Suppressor macrophage treated with lipopolysaccharide for 1 hour (primary cell): ENCODE data around the gene PARL.

Source experiments
- DNase-seq, 3 donors: peaks; one replicate each; pipeline ENCODE4 v3.0.0-alpha.2; 2020 to 2022

Gene PARL

DNA sequence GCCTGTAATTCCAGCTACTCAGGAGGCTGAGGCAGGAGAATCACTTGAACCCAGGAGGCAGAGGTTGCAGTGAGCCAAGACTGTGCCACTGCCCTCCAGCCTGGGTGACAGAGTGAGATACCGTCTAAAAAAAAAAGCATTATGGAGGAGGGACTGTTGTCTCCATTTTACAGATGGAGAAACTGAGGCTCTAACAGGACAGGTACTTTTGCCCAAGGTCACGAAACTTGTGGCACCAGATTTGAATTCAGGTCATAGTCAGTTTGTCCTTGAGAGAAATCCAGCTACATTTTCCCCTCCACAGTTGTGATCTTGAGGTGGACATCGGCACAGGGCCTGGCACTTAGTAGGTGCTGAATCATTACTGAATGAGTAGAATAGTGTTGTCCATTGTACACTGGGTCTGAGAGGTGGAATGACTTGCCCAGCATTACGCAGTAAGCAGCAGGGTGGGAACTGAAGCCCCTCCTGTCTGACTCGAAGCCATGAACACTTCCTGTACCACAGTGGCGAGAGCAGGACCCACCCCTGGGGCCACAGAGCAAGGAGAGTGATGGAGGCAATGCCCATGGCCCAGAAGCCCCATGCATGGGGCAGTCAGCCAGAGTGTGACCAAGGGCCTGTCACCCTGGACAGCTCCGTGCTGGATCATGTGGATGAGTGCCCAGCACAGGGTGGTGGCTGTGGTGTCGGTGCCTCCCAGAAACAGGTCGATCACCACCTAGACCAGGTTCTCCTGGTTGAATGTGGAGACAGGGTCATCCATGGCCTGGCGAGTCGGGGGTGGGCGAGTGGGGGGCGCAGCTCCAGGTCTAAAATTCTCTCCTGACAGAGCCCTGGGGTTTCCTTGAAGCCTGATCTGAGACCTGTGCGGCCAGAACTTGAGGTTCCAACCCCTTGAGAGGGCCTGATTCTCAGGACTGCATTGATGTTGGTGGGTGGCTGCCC lies 20.4 kb upstream of the PARL start:
- DNase-seq: no peak

DNA sequence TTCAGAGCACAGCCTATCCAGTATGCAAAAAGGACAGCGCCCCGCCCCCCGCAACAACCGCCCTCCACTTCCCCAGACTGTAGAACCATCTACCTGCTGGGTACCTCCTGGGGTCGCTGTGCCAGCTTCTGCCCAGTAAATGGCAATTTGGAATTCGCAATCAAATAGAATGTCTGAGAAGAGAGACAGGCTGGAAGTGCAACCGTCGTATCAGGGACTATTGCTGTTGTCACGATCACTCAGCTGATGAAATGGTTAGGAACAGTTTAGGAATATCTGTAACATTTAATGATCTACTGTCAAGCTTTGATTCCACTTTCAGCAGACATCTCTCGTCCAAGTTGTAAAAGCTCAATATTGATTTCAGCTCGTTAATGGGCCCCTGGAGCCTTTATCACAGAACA lies 13.3 kb upstream of the PARL start:
- DNase-seq: no peak

GRCh38 chr3:183897606-183898005 lies 12.9 kb upstream of the PARL start:
- DNase-seq: no peak

GRCh38 chr3:183896610-183897009 lies 11.9 kb upstream of the PARL start:
- no peak for DNase-seq

DNA sequence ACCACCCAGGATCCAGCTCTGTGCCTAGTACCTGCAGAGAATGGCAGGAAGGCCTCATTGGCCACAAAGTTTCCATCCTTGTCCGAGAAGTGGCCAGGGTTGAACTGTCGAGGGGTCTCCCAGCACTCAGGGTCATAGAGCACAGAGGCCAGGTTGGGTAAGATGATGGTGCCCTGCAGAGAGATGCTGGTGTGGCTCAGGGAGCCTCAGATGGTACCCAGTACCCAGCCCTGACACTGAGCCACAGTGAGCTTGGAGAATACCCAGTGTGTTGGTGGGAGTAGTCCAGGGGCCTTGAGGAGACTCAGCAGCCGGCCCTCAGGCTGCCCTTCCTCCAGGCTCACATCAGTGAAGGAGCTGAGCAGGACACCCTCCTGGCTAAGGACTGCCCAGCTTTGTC lies 11.5 kb upstream of the PARL start:
- no peak for DNase-seq

DNA sequence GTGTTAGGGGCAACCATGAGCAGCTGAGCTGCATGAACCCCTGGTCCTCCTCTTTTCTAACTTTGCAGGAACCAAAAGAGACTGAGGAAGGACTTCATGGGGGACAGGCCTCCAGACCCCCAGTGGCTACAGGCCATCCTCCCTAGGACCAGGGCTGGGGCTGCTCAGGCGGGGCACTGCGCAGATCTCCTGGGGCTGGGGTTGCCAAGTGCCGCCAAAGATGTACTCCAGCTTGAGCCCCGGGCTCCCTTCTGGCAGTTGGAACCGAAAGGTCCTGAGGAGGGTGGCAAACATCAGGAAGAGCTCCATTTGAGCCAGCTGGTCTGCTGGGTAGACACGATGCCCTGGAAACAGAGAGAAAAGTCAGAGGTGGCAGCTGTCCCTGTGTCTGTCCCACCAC lies 11.1 kb upstream of the PARL start:
- no peak for DNase-seq

DNA sequence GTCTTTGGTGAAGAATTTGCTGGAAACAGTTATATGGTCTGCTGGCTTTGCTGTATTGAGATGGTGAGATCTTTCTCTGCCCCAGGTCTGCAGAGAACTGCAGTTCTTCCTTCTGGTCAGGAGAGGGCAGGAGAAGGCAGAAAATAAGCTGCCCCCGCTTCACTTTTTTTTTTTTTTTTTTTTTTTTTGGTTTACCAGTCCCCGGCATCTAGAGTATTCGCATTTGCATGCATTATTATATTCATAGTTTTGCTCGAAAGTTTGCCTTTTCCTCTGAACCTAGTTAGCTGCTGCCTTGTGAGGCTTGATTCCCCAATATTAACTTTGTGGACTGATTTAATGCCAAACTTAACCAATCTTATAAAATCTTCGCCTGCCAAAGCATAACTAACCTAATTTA lies 10.6 kb upstream of the PARL start:
- DNase-seq: peak; percentile 60 to 78 (median 62)

DNA sequence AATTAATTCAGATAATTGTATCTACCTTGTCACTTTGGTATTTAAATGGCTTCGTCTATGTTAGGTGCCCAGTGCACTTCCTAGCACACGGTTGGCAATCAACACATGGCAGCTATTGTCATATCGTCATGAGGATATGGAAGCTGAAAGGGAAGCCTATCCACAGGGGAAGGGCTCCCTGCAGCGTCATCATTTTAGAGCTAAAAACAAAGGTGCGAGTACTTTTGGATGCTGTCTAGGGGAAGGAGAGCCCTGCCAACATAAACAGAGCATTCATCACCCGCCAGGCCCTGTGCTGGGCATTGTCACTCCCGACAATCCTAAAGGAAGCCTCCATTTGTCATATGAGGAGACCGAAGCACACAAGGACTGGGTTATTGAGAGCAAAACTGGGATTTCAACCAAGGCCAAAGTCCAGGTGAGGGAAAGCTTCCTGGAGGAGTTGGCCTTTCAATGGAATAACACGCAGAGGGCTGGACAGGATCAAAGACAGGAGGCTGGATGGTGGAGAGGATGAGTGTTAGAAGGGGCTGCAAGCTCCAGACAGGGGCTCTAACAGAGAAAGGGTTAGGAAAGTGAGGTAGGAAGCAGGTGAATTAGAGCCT lies 8.0 kb upstream of the PARL start:
- no peak for DNase-seq

DNA sequence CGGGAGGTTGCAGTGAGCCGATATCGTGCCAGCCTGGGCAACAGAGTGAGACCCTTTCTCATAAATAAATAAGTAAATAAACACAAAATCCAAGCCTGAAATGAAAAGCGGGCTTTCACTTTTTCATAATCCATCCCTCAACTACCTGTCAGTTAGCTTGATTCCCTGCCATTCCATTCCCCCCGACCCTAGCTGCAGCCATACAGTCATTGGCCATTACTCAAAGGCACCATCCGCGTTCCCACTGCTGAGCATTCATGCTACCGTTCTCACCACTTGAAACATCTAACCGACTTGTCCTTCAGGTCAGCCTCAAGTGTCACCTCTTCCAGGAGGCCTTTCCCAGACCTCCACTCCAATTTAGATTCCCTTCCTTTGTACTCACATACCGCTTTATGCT lies 1.1 kb upstream of the PARL start:
- no peak for DNase-seq

- no peak for DNase-seq
Measured at GRCh38 chr3:183884097-183884426, 618 bp downstream of the PARL start.

DNA sequence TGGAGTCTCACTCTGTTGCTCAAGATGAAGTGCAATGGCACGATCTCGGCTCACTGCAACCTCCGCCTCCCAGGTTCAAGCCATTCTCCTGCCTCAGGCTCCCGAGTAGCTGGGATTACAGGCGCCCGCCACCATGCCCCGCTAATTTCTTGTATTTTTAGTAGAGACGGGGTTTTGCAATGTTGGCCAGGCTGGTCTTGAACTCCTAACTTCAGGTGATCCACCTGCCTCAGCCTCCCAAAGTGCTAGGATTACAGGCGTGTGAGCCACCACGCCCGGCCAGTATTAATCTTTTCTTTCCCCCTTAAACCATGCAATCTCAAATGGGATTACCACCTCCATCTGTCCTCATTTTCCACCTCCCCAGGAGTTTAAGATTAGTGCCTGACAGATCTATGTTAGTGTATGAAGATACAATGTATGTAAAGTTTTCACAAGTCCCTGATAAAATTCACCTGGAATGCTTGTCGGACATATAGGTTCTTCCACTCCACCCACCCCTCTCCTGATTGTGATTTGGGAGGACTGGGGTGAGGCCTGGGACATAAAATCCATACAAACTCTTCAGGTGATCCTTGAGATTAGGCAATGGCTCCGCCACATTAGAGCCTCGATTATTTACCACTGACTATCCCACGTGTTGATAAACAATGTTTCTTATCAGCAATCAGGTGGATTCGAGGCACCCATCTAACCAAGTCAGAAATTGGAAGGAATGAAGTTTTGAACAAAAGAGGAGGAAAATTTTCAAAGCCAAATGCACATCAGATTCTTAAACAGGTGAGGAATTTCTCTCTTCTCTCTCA lies 1.2 kb downstream of the PARL start:
- no peak for DNase-seq

- DNase-seq: peak; percentile 40 to 51 (median 49)
Measured at GRCh38 chr3:183880121-183880520, 4.6 kb downstream of the PARL start.

DNA sequence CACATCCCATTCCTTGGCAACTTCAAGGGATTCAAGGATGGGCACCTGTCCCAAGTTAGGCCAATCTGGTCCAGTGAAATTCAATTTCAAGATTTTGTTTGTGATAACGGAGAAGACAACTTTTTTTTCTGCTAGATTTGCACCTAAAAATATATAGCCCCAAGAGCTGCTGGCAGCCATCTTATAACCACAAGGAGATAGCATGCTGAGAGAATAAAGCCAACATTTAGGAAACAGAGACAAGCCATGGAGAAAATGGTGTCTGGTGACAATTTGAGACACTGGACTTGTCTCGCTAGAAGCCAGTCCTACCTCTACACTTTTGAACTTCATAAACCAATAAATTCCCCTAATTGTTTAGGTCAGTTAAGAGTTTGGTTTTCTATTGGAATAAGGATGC lies 5.4 kb downstream of the PARL start:
- no peak for DNase-seq

DNA sequence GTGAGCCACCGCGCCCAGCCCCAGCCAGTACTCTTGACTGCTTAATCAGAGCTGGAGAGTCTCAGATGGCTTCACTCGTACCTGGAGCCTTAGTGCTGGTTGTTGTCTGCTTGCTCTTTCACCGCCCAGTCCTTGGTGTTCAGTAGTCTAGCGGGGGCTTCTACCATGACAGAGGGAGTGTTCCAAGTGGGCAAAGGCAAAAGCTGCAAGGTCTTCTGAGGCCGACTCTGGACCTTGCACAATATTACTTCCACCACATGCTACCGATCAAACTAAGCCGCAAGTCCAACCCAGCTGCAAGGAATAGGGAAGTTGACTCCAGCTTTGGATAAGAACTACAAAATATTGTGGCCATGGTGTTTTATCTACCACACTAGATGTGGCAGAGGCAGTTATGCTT lies 6.6 kb downstream of the PARL start:
- peak; percentile 76 to 82 (median 80) for DNase-seq

- DNase-seq: peak in 1 of 3 donors; percentile 12
Measured at GRCh38 chr3:183877227-183877626, 7.5 kb downstream of the PARL start.

DNA sequence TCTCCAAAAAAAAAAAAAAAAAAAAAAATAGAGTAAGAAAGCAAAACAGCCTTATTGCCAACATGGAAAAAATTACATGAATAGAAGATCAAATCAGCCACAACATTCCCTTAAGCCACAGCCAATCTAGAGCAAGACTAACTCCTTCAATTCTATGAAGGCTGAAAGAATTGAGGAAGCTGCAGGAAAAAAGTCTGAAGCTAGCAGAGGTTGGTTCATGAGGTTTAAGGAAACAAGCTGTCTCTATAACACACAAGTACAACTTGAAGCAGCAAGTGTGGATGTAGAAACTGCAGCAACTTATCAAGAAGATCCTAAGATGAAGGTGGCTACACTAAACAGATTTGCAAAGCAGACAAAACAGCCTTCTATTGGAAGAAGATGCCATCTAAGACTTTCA lies 9.3 kb downstream of the PARL start:
- peak in 2 of 3 donors; percentile 20 to 37 for DNase-seq

- no peak for DNase-seq
Measured at GRCh38 chr3:183873914-183874313, 10.8 kb downstream of the PARL start.

DNA sequence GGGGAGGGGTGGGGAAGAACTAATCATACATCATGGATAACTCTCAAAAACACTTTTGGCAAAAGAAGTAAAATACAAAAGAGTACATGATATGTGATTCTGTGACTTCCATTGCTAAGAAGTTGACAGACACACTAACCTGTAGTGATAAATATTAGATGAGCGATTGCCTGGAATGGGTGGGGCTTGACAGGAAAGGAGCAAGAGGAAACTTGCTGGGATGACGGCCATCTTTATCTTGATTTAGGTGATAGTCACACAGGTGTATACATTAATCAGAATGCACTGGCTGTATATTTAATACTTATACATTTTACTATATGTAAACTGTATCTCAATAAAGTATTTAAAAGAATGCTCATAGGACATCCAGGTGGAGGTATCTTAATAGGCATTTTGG lies 13.1 kb downstream of the PARL start:
- no peak for DNase-seq

DNA sequence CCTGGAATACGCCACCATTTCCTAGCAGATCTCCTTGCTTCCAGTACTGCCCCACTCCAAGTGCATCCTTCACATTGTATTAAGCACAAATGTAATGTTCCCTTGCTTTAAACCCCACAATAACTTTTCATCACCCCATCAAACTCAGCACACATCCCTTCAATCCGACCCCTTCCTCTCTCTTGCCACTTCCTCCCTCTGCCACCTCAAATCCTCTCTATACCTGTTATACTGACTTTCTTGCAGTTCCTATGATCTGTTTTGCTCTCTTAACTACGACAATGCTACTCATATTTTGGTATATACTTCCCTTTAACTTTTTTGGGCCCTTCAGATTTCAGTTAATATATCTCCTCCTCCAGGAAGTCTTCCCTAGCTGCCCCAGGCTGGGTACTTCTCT lies 14.1 kb downstream of the PARL start:
- DNase-seq: no peak

- DNase-seq: peak; percentile 37 to 69 (median 65)
Measured at GRCh38 chr3:183868796-183869195, 15.9 kb downstream of the PARL start.

- DNase-seq: no peak
Measured at GRCh38 chr3:183862610-183863009, 22.1 kb downstream of the PARL start.

DNA sequence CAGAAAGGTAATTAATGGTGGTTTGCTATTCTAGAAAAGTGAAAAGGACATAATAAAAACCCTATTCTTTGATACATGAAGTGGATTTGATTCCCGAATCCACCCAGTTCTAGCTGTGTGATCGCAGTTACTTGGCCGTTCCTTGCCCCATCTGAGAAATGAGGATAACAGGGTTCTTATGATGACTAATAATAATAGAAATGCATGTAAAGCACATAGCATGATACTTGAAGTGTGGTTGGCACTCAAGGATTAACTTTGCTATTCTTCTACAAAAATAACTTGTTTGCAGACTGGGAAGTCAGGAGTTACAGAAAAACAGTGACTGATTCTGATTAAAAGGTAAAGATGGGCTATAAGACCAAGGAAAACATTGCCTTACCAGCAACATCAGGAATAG lies 26.8 kb downstream of the PARL start:
- no peak for DNase-seq

- DNase-seq: peak in 1 of 3 donors; percentile 15
Measured at GRCh38 chr3:183854318-183855035, 30.2 kb downstream of the PARL start.
